GM18526 (cell line): ENCODE results near the gene SSBP1.

Experiments used
- POLR2A ChIP-seq: IDR thresholded peaks from 3 replicates; pipeline ENCODE4 v1.6.1; 2011; ENCODE audit not compliant: insufficient read length; ENCODE audit errors: extremely low read depth

The SSBP1 gene

DNA sequence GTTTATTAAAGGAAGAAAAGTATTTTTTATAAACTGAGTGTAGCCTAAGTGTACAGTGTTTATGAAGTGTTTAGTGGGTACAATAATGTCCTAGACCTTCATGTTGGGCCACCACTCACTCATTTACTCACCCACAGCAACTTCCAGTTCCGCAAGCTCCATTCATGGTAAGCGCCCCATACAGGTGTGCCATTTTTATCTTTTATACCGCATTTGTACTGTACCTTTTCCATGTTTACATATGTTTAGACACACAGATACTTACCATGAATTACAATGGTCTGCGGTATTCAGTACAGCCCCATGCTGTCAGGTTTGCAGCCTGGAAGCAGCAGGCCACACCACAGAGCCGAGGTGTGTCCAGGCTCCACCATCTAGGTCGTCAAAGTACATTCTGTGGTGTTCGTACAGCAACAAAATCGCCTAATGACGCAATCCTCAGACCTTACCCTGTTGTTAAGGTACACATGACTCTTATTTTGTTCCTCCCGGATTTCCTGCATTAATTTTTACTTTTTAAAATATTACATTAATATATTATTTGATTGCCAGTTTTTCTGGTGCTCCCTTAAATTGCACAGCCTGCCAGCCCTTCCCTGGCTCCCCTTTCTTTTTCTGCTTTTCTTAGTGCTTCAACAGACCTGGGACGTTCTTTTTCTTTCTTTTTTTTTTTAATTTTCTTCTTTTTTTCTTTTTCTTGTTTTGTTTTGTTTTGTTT, 881 bp upstream of the SSBP1 start:
- no peak for TF ChIP-seq POLR2A

DNA sequence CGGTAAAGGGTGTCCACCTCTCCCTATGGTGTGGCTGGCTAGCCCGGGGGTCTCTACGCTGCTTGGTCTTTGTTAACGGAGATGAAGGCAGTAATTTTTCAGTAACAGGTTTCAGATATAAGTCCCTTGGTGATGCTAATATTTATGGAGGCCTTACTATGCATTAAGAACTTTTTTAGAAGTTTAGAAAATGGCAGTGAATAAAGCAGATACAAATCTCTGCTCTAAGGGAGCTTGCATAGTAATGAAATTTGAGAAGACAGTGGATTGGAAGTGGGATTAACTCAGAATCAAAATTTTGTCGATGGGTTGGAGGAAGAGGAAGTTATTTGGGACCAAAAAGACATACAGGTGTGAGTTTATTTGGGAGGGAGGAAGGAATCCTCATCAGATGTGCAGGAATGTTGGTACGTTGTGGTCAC, 445 bp downstream of the SSBP1 start:
- no peak for TF ChIP-seq POLR2A

DNA sequence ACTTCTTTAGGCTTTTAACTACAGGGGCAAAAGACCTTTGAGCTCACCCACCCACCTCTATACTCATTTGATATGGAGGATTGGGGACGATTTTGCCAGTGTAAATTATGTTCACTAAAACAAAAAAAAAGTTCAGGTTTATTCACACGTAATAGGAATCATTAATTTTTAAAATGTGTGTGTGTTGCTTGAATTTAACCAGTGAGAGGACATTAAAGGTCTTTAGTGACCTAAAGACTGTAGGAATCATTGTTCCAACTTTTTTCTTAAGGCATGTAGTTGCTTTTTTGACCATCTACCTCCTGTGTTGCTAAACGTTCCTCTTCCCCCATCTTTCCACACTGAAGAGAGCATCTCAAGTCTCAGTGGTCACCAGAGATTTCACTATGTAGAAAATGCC, 1.1 kb downstream of the SSBP1 start:
- no peak for TF ChIP-seq POLR2A

DNA sequence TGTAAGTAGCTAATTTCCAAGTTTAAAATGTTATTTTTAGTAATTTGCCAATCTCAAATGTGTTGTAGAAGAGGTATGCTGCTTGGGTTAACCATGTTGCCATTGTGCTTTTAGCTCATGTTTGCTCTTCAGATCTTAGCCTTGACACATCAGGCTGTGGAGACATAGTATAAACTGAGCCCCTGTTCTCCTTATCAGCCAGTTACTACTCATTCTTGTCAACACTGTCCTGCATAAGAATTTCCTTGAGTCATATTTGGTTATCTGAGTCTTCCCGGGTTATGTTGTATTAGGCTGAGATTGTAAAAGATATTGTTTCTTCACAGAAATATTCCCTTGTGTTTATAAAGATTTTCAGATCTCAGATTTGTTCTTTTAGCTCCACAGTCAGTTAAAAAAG, 4.1 kb downstream of the SSBP1 start:
- TF ChIP-seq POLR2A = no peak

DNA sequence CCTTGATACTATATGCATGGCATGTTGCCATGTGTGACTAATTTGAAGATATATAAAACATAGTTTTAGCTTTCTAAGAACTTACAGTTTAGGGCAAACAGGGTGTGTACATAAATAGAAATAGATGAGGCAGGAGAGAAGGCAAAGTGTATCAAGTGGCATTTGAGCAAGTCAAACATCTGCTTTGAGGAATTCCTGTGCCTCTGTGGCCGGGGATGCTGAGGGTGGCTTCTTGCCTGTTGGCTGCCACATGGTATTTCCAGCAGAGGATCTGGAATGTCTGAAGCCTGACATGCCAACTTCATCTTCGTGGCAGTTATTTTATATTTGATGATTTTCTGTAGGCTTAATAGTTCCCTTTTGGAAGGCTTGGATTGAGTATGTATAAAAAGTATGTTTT, 6.0 kb downstream of the SSBP1 start:
- TF ChIP-seq POLR2A = no peak

DNA sequence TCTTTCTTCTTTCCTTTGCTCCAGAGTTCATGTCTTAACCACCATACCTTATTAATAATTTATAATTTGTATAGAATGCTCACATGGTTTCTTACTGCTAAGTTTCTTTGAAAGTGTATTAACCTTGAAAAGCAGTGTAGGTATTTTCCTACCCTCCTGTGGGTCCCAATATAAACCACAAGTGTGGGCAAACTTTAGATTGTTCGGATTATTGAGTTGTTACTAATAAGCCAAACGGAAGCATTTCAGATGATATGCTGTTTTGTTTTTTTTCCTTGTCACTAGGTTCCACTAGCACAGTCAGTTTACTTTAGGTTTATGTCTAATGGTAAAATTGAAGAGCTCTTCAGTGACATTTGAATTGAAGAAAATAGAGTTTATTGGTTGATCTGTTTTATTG, 10.2 kb downstream of the SSBP1 start:
- no peak for TF ChIP-seq POLR2A

DNA sequence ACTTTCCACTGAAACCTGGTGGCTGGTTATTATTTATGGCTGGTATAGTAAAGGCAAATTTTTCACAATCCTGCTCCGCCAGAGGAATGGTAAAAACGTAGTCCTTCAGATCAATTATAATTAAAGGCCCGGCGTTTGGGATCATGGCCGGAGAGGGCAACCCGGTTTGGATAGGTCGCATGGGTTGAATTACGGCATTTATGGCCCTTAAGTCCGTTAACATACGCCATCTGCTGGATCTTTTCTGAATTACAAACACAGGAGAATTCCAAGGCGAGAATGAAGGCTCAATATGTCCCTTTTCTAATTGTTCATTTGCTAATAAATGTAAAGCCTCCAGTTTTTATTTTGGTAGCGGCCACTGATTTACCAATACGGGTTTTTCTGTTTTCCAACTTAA, 14.5 kb downstream of the SSBP1 start:
- TF ChIP-seq POLR2A = no peak

DNA sequence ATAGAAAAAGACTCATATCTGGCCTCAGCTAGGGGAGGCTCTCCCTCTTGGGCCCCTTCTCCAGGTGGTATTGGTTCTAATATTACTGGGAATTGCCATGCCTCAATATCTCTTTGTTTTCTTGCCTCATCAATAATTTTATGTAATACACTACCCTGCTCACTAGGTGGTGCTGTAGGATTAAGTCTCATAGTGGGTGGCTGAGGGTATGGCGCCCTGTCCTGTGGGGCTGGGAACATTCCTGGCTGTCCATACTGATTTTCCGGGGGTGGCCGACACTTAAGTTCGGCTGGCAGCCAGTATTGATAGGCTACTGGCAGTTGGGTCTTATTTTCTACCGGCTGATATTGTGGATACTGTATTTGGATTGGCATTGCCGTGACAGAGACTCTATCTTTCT, 16.8 kb downstream of the SSBP1 start:
- TF ChIP-seq POLR2A = no peak

DNA sequence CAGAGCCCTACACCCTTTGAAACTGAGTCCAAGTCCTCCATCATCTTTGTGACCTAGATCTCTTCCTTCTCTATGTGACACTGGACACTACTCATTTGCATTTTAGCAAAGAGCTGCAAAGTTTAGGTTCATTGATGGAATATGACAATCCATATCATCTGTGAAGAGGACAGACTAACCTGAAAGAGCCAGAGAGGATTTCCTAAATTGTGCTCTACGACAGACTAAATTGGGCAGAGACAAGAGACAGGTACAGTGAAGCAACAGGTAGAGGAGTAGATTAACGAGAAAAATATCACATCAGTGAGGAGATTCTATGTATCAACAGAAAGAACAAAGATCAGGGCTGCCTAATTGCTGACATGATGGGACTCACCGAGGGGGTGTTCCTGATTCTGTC, 25.6 kb downstream of the SSBP1 start, which contains the start of gene TAS2R3:
Gene TAS2R3, plus strand, starts transcription at position 301 of the 400 bp plus-strand sequence. Its CDS starts 62 bp downstream, at position 363.
- TF ChIP-seq POLR2A = no peak

DNA sequence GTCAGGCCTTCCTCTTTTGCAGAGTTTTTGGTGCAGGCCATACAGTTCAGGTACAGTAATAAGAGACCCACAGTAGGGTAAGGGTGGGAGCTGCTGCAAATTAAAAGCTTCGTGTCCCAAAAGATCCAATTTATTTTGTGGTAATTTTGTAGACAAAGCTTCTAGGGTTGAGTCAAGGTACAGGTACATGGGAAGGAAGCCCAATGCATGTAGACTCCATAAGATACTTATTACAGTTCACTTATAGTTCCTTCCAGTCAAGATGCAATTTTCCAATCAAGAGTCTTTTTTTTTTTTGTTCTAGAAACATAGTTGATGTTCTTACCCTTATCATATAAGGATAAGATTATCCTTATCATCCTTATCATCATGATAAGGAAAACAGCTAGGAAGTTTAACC, 38.2 kb downstream of the SSBP1 start, which contains the start of gene TAS2R4:
Gene TAS2R4, plus strand, starts transcription at position 301 of the 400 bp plus-strand sequence. CDS start 1,815 bp downstream, outside the sequence.
- no peak for TF ChIP-seq POLR2A

DNA sequence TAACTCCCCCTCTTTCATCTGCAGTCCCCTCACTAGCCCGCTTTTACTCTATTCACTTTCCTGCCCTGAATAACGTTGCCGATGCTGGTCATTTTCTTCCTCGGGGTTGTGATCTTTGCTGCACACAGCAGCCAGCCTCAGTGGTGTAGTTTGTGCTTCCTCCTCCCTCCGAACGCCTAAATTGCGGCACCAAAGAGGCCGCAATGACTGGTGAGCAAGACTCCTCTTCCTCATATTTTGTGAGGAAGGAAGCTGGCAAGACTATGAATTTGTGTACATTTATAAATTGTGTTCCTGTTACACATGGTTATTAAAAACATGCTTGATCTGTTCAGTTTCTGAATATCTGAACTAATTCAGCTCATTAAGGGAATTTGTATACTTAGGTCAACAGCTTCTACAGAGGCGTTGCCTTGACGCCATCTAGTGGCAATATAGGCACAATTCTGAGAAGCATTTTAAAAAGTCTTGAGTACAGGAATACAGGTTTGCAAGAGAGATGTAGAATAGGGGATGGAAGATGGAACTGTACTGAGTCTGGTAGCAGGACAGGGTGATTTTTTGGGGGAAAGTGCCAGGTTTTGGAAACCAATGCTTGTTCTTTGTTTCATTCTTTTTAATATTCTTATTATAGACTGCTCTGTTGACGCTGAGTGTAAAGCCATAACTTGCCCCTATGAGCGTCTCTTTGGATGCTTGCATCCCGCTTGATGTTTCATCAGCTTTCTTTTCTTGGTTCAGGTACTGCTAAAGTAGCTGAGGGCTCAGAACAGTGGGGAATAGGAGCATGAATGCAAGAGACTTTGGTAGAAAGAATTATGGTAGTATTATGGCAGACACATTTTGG, 47.8 kb downstream of the SSBP1 start:
- no peak for TF ChIP-seq POLR2A

DNA sequence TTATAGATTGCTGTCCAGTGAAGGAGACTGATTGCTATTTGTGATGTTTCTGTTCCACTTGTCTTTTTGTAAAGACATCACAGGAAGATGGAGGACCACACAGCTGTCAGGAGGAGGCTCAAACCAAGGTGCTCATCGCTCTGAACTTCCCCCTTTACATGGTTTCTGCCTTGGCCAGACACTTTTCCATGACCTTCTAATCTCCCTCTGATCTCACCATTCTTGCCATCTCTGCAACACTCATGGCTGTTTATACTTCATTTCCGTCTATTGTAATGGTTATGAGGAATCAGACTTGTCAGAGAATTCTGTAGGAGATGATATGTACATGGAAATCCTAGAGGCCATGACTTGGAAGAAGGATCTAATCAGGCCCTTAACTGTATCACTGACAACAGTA, 50.1 kb downstream of the SSBP1 start:
- TF ChIP-seq POLR2A = no peak

DNA sequence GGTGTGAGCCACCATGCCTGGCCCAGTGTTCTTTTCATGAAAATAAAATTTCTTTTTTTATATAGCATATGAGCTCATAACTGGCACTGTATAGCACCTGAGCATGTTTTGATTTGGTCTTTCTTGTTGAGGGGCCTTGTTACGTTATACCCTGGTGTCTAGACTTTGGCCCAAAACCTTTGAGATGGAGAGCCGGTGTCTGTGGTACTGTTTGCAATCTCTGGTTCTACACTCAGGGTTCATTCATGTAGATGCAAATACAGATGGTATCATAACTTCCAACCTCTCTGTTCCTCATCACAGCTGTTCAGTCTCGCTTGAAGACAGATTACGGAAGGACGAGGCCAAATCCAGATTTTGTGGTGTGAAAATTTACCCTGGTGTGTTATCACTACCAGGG, 51.8 kb downstream of the SSBP1 start, which contains the start of gene TAS2R5:
Gene TAS2R5, plus strand, starts transcription at position 301 of the 400 bp plus-strand sequence. CDS start 145 bp downstream, outside the sequence.
- no peak for TF ChIP-seq POLR2A

DNA sequence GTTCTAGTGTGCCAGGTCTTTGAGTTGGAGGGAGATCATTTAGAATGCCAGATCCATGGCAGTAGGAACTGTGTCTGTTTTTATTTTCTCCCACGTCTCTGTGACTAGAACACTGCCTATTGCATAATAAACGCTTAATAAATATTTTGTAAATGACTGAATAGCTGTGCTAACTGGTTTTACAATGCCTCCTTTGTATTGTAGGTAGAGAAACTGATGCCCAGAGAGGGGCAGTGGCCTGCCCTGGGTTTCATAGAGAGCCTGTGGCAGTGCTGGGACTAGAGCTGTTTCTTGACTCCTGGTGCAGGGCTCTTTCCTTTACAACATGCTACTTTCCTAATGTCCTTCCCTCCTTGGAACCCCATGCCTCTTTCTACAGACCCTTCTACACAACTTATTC, 54.4 kb downstream of the SSBP1 start:
- no peak for TF ChIP-seq POLR2A
